GM18867 (cell line): ENCODE results near the gene PASD1.
"Not testable (repeated sequence)": the region's sequence is repeated elsewhere in the genome, so short reads cannot be mapped to it uniquely, and the experiment has no call there.

Experiments
- ATAC-seq: cut with Tn5 transposase; IDR thresholded peaks from one replicate; pipeline ENCODE4 v1.9.1; 2021; ENCODE audit warnings: mild to moderate bottlenecking, moderate library complexity; ENCODE audit not compliant: unreplicated experiment

PASD1 gene, protein sequence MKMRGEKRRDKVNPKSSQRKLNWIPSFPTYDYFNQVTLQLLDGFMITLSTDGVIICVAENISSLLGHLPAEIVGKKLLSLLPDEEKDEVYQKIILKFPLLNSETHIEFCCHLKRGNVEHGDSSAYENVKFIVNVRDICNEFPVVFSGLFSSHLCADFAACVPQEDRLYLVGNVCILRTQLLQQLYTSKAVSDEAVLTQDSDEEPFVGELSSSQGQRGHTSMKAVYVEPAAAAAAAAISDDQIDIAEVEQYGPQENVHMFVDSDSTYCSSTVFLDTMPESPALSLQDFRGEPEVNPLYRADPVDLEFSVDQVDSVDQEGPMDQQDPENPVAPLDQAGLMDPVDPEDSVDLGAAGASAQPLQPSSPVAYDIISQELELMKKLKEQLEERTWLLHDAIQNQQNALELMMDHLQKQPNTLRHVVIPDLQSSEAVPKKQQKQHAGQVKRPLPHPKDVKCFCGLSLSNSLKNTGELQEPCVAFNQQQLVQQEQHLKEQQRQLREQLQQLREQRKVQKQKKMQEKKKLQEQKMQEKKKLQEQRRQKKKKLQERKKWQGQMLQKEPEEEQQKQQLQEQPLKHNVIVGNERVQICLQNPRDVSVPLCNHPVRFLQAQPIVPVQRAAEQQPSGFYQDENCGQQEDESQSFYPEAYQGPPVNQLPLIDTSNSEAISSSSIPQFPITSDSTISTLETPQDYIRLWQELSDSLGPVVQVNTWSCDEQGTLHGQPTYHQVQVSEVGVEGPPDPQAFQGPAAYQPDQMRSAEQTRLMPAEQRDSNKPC

DNA sequence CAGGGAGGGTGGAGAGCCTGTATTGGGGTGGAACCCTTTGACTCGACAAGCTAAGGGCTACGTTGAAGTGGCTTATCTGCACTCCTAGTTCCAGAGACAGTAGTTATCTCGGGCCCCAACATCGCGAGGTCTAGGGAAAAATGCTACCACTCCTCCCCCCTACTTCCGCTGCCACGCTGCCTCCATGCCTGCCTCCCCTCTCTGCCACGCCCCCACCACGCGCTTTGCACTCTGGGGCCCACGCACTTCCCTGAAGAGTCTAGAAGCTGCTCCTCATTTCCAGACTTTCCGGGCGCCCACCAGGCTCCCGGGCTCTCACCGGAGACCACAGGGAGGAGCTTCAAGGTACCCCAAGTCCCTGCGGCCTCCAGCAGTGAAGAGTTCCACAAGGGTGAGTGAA is at the start of gene PASD1:
Gene PASD1 (plus strand): TSS at position 227 of the 400 bp plus-strand sequence. CDS start 37,879 bp downstream, outside the sequence.
- no peak for ATAC-seq

DNA sequence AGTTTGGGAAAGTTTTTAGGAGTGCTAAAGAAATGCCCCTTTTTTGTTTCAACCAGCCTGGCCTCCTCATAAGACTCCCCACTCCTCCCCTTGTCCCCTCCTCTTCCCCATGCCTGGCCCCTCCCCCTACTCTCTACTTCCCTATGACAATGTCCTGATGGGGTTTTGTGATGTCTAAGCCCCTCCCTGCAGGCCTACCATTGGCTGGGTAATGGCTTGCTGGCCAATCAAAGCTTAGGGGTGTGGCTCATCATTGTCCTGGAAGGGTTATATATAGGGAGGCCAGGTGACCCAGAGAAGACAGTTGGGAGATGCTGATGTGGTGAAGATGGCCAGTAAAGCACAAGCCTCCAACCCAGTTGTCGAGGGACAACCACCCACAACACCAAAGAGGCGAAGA is 48.2 kb upstream of the PASD1 start:
- no peak for ATAC-seq

DNA sequence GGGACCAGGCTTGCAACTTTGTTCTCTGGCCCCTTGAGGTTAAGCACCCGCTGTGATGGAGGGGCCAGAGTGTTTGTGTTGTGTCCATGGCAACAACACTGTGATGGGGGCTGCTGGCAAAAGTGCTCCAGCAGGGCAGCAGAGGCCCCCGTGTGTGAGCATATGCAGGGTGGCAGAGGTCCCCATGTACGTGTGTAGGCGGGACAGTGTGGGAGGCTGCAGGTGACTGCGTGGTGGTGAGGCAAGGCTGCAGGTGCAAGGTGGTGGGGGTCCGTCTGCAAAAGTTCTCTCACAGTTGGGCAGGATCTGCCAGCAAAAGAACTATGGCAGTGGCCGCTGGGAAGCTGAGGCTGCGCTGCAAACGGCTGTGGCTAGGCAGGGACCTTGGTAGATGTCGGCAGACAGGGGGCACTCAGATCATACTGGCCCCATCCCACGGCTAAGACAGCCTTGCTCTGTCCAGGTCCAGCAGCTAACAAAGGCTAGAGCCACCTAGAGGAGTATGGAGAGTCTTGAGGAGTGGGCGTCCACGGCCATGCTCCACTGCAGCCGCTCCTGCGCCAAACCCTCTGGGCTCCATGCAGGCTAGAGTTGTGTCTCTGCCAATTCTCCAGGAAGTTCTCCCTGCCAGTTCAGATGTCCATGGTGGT is 46.8 kb upstream of the PASD1 start:
- no peak for ATAC-seq

DNA sequence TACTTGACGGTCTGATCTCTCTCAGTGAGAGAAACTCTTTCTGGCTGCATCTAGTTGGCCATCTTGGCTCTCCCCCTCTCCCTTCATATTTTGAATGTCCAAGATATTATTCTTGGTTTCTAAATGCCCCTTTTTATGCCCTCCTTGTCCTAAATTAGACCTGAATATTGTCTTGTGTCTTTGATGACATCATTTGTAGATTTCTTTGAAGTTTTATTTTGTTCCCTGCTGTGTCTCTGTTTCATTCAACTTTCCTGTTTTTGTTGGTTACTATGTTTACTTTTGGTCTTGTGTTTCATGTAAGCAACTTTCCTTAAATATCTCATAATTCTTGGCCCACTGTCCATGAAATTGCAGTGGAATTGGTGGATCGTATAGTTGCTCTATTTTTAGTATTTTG is 46.1 kb upstream of the PASD1 start:
- ATAC-seq = no peak

DNA sequence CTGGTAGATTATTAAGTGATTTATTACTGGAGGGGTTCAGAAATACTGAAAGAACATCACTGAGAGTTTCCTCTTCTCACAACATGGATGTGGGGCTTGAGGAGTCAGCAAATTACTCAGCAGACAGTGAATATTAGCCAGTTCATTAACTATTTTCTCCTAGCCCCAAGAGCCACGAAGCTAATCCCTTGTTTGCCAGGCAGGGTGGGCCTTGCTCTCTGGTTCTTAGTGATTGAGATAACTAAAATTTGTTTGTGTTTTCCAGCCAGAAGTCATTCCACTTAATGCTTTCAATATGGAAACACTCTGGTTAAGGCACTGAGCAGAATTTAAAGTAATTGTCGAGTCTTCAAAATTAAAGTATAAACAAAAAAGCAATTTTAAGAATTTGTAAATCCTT is 40.1 kb upstream of the PASD1 start:
- ATAC-seq = no peak

DNA sequence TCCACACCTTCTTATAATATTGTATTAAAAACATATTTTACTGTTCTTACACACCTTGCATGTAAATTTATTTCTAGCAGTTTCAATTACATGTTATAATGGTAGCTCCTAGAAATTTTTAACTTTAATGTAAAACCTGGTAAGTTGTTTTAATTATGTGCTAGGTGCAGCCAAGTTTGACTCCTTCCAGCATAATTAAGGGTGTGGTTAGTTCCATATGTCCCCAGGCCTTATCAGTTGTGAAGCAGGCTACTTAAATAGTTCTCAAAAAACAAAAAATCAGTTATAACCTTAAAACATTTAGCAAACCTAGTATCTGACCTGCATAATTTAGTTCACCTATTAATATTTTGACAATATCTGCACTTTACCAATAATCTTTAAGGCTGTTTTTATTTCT is 26.9 kb upstream of the PASD1 start:
- no peak for ATAC-seq

DNA sequence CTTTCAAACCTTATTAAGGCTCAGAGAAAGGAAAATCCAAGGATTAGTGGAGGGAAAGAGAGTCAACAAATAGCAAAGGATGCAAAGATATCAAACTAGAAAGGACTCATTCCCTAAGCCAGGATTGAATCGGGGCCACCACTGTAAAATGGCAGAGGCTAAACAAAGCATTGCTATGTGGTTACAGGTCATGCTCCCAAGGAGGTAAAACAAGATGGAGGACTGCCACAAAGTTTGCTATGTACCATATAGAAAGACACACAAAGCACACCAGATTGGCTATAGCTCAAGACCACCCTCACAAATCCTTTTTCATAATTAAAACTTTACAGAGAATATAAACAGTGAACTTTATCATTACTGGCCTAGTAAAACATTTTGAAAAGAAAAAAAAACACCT is 25.9 kb upstream of the PASD1 start:
- no peak for ATAC-seq

DNA sequence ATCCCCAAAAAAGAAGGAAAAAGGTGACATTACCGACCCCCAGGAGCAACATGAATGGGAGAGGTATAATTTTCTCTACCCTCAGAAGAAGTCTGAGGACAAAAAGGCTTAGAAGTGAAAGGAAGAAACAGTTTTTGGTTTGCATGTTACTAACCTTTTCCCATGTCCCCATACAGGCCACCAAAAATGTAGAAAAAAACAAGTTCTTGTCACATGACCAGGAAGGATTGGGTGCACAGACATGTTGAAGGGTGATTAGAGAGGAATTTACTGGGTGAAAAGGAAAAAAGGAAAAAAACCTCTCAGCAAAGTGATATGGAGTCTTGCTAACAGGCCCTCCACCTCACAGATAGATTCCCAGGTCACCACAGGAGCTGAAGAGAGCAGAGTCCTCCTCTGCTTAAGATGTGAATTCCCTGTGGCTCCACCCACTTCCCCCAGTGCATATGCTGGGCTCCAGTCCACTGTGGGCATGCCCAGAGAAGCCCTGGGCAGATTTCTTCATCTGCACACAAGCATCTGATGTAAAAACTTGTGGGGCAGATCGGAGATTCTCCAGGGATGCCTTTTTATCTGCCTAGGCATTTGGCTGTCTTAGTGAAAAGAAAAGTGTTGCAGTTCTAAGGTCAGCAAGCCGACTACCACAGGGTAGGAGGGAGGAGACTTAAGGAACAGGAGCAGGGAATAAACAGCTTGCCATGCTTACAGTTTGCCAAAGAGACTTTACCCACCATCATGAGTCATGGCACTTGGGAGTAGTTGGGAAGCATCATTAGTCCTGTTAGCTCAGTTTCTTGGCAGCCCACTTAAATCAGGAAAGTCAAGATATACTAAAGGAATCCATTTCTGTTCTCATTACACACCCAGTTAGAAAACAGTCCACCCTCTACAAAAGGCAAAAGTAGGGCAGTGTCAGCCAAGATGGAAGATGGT is 25.0 kb upstream of the PASD1 start:
- no peak for ATAC-seq

DNA sequence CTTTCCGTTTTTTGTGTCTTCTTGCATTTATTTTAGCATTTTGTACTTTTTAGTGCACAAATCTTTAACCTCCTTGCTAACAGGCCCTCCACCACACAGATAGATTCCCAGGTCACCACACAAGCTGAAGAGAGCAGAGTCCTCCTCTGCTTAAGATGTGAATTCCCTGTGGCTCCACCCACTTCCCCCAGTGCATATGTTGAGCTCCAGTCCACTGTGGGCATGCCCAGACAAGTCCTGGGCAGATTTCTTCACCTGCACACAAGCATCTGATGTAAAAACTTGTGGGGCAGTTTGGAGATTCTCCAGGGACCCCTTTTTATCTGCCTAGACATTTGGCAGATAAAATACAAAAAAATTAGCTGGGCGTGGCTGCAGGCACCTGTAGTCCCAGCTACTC is 19.8 kb upstream of the PASD1 start:
- peak; percentile 74 for ATAC-seq

DNA sequence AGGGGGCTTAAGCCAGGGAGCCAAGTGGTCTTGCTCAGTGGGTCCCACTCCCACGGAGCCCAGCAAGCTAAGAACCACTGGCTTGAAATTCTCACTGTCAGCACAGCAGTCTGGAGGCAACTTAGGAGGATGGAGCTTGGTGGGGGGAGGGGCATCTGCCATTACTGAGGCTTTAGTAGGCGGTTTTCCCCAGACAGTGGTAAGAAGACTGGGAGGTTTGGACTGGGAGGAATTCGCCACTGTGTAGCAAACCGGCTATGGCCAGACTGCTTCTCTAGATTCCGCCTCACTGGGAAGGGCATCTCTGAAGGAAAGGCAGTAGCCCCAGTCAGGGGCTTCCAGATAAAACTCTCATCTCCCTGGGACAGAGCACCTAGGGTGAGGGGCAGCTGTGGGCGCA is 17.2 kb upstream of the PASD1 start:
- not testable (repeated sequence) for ATAC-seq

DNA sequence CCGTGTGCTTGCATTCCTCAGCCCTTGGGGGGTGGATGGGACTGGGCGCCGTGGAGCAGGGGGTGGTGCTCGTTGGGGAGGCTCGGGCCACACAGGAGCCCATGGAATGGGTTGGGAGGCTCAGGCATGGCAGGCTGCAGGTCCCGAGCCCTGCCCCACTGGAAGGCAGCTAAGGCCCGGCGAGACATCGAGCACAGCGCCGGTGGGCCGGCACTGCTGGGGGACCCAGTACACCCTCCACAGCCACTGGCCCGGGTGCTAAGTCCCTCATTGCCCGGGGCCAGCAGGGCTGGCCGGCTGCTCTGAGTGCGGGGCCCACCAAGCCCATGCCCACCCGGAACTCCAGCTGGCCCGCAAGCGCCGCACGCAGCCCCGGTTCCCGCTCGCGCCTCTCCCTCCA is 12.3 kb upstream of the PASD1 start:
- ATAC-seq = not testable (repeated sequence)

DNA sequence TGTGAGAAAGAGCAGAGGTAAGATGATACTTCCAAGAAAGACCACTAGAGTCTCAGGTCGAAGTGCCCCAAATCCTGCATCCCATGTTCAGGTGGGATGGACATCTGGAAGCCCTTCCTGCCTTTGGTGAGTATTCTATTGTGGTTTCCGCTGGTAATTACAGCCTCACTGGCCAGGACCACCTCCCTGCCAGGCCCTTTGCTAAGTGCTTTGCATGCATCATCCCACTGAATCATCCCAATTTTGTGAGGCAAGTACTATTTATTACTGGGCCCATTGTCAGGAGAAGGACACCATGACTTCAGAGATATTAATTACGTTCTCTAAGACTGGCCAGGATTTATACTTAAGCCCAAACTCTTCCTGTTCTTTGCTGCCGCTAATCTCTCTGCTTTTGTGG is 10.7 kb upstream of the PASD1 start:
- ATAC-seq = no peak

DNA sequence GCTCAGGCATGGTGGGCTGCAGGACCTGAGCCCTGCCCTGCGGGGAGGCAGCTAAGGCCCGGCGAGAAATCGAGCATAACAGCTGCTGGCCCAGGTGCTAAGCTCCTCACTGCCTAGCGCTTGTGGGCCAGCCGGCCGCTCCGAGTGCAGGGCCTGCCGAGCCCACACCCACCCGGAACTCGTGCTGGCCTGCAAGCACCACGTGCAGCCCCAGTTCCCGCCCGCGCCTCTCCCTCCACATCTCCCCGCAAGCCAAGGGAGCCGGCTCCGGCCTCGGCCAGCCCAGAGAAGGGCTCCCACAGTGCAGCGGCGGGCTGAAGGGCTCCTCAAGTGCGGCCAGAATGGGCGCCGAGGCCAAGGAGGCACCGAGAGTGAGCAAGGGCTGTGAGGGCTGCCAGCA is 8.2 kb upstream of the PASD1 start:
- ATAC-seq = not testable (repeated sequence)

DNA sequence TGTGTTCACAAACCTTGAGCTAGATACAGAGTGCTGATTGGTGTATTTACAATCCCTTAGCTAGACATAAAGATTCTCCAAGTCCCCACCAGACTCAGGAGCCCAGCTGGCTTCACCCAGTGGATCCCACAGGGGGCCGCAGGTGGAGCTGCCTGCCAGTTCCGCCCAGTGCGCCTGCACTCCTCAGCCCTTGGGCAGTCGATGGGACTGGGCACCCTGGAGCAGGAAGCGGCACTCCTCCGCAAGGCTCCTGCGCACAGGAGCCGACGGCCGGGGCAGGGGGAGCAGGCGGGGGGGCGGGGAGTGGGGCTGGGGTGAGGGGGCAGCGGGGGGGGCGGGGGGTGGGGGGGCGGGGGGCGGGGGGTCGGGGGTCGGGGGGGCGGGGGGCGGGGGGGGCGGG is 990 bp upstream of the PASD1 start:
- ATAC-seq = not testable (repeated sequence)

DNA sequence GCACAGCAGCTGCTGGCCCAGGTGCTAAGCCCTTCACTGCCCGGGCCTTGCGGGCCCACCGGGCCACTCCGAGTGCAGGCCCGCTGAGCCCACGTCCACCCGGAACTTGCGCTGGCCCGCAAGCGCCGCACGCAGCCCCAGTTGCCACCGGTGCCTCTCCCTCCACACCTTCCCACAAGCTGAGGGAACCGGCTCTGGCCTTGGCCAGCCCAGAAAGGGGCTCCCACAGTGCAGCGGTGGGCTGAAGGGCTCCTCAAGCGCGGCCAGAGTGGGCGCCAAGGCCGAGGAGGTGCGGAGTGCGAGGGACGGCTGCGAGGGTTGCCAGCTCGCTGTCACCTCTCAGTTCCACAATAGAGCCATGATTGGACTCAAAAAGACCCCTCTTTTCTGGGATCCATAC is 472 bp upstream of the PASD1 start:
- not testable (repeated sequence) for ATAC-seq

DNA sequence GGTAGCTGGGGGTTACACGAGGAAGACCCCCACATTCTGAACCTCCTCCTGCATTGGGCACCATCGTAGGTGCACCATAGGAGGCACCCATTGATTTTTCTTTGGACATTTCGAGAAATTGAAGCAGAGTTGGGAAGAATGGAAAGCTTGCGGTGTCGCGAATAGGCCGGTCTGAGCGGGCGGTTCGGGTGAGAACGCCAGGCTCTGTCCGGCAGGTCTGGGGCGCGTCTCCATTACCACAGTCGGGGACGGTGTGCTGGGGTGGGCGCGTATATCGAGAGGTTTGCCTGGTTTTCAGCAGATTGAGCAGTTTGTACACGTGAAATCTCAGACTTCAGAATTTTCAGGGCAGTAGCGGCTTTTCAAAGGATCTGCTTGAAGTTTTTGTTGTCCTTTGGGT is 560 bp downstream of the PASD1 start:
- ATAC-seq = no peak

DNA sequence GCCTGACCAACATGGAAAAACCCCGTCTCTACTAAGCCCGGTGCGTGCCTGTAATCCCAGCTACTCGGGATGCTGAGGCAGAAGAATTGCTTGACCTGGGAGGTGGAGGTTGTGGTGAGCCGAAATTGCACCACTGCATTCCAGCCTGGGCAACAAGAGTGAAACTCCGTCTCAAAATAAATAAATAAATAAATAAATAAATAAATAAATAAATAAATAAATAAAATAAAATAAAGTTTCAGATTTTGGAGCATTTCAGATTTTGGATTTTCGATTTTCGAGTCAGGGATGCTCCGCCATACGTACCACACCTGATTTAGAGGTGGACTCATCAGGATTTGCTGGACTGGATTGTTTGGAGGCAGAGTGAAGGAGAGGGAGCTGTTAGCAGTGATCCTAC is 3.4 kb downstream of the PASD1 start:
- not testable (repeated sequence) for ATAC-seq

DNA sequence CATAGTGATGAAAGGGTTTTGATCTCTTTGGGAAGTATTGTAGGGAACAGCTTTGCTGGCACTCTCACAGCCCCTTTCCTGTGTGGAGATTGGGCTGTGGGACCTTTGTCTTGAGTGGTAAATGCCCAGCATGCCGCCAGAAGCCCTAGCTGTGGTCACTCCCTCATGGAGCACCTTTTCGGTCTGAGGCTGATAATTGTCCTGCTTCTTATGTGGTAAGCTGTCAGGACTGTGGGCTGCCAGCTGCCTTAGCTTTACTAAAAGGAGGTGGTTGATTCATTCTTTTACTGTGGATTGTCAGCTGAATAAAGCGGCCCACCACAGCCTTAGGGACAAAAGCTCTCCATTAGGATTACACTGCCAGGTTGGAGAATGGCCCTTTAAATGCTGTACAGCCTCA is 7.1 kb downstream of the PASD1 start:
- no peak for ATAC-seq

DNA sequence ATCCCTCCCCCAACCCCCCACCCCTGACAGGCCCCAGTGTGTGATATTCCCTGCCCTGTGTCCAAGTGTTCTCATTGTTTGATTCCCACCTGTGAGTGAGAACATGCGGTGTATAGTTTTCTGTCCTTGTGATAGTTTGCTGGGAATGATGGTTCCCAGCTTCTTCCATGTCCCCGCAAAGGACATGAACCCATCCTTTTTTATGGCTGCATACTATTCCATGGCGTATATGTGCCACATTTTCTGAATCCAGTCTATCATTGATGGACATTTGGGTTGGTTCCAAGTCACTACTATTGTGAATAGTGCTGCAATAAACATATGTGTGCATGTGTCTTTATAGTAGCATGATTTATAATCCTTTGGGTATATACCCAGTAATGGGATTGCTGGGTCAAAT is 29.9 kb downstream of the PASD1 start:
- not testable (repeated sequence) for ATAC-seq

DNA sequence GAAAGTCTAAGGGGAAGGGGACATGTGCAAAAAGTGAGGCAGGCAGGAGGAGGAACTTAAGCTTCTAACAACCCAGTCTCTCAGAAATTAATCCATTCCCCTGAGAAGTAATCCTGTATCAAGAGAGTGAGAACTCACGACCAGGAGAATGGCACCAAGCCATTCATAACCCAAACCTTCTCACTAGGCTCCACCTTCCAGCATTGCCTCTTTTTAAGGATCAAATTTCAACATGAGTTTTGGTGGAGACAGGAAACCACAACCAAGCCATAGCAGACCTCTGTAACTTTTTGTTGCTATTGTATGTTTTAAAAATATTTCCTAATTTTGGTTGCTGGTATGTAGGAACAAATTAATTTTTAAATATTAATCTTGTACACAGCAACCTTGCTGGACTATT is 32.8 kb downstream of the PASD1 start:
- no peak for ATAC-seq

DNA sequence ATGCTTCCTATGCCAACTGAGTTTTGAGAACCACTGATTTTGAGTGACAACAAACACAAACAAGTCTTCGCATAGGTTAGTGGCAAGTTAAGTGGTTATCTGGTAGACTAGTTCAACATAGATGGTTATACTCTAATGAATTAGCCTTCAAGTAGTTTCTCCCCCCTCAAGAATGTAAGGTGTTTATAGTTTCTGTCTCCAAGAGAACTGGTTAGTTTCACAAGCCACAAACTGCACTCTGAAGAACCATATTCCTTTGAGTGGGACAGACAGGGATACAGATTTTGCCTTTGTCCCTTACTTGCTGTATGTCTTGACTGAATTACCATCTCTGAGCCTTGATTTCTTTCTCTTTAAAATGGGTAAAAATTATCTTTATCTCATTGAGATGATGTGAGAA is 41.5 kb downstream of the PASD1 start:
- no peak for ATAC-seq
